WI38 (cell line): ENCODE measurements around the gene AP3M1.

Experiments
- H3K4me3 ChIP-seq: 2 replicates; pipeline ENCODE4 v1.5.1; 2011; ENCODE audit warnings: low read depth, mild to moderate bottlenecking, control low read depth, low read length
- CTCF ChIP-seq: IDR thresholded peaks from 2 replicates; pipeline ENCODE4 v1.5.1; 2012; ENCODE audit warnings: low read depth, mild to moderate bottlenecking, control low read depth, low read length

Gene AP3M1

GRCh38 chr10:74174521-74174920 is 23.9 kb upstream of the AP3M1 start:
- no peak for TF ChIP-seq CTCF

GRCh38 chr10:74171625-74172024 is 21.0 kb upstream of the AP3M1 start:
- no peak for TF ChIP-seq CTCF
- no peak overlapping the region for H3K4me3 ChIP-seq

More at GRCh38 chr10:74174521-74174920, 23.9 kb upstream of the AP3M1 start:
- no peak overlapping the region for H3K4me3 ChIP-seq

GRCh38 chr10:74167443-74167842 is 16.8 kb upstream of the AP3M1 start:
- H3K4me3 ChIP-seq: no peak overlapping the region
- TF ChIP-seq CTCF: no peak

- H3K4me3 ChIP-seq: no peak overlapping the region
- no peak for TF ChIP-seq CTCF
Measured at GRCh38 chr10:74165530-74165901, 14.9 kb upstream of the AP3M1 start.

- no peak for TF ChIP-seq CTCF
- H3K4me3 ChIP-seq: no peak overlapping the region
Measured at GRCh38 chr10:74164716-74165529, 14.3 kb upstream of the AP3M1 start.

- H3K4me3 ChIP-seq: no peak overlapping the region
- TF ChIP-seq CTCF: no peak
Measured at GRCh38 chr10:74163319-74164068, 12.9 kb upstream of the AP3M1 start.

GRCh38 chr10:74160013-74160412 is 9.4 kb upstream of the AP3M1 start:
- TF ChIP-seq CTCF: no peak
- no peak overlapping the region for H3K4me3 ChIP-seq
